ENCODE measurements around the gene MCC.

MCC gene

DNA sequence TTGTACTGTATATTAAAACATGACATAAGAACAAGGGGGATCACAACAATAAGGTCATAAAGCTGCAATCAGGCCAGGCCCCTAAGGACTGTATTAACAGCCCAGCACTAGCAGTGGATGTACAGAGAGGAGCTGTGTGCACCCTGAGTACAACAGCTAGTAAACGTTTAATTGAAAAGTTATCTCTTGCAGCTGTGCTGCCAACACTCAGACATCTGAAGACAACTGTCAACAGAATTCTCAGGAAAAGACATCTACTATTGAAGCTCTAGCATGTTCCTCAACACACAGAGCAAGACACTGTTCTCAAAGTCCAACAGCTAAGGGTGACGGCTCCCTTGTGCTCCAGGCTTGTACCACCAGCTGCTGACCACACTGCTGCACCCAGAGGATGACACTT lies 312.1 kb downstream of the MCC start:
- no peak for DNase-seq (ENCODE audit: low spot score)

DNA sequence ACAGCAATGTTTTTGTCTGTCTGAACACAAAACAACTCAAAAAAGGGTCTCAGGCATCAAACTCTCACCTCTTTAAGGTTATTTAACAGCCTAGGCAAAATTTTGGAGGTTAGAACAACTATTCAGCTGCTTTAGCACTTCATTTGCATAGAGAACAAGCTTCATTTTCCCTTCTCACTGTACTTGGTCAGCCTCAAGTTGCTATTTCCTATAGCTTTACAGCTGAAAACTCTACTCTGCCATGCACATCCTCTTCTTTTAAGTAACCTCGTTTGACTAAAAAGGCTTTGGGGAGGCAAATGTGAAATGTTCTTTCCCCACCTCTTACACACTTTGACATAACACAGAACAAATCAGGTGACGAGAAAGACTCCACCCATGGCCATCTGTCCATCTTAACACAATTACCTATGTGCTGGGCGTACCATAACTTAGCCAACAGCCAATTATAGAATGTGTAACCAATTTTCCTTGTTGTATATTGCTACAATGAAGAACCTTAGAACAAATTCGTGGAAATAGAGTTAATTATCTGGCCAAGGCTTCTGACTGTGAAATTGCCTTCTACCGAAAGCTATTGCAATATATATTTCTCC lies 315.9 kb downstream of the MCC start:
- no peak for DNase-seq (ENCODE audit: low spot score)

DNA sequence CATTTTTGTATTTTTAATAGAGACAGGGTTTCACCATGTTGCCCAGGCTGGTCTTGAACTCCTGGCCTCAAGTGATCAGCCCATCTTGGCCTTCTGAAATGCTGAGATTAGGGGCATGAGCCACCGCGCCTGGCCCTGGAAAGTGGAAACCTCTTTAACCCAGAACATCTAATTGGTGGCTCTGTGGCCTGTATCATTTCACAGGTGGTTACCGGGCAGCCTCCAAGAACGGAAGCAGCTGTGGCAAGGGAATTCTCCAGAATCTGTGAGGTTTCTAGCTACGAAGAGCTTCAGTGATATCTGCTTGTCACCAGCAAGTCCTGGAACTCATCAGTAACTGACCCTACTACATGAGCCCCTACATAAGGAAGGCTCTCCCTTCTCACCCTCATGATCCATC lies 316.7 kb downstream of the MCC start:
- DNase-seq (ENCODE audit: low spot score): no peak

DNA sequence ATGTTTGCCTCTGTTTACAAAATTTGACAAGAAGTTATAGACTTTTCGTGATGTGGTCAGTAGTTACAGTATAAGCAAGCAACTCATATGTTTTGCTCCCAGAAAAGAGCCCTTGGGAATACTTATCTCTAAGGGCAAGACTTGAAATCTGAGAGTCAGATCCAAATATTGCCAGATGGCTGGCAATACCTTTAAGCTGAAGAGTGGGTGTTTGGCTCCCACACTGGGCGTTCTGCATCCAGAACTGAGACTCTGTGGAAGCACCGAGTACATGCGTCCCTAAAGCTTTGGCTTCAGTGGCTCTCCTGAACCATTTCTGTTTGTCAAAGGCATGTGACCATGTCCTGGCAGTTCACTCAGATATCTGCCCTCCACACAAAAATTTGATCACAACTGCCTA lies 317.5 kb downstream of the MCC start:
- DNase-seq (ENCODE audit: low spot score): no peak

DNA sequence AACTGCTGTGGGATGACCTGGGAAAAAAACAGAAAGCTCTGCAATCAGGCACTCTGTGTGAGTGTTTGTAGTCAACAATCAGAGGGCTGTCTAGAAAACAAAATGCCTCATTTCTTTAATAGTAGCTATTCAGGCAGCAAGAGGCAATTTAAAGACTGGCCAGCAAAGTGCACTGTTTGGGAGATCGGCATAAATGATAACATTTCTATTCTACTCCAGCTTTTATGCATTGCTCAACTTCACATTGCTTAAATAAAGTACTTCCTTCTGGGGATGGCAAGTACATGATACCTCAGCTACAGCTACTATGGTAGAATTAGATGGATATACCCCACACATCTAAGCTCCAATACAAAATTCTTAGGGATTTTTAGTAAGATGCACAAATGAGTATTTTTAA lies 318.5 kb downstream of the MCC start:
- no peak for DNase-seq (ENCODE audit: low spot score)

DNA sequence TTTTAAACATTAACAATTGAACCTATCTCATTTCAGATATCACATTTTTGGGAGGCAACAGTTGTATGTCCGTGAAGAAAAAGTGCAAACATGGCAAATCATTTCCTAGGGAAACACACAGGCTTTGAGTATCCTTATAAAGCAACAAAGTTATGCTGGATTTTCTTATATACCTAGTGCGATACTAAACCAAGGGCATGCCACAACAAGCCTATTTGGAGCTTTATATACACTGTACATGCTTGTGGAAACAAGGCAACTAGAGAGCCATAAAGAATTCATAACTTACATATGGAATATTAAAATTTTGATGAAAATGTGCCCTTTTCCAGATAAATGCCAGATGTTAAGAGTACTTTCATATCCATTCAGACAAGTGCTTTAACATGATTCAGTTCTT lies 320.3 kb downstream of the MCC start:
- no peak for DNase-seq (ENCODE audit: low spot score)

DNA sequence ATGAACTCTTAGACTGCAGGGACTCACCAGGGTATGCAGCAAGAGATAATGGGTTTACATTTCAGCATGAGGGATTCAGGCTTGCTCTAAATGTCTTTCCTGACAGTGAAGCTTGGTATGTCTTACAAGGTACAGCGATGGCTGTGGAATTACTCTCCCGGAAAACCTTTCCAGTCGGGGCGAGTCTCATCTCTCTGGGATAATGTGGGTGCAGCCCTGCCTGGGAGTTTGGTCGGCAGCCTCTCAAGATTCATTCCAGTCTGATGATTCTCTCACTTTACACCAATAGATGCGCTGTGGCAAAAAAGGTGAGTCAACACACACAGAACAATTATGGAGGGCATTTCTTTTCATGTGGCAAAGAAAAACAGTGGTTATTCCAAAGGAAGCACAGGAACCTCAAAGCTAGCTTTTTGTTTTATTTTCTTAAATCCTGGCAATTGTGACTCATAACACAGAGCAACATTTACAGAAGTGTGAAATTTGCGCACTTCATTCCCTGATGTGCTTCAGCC lies 321.3 kb downstream of the MCC start:
- no peak for DNase-seq (ENCODE audit: low spot score)

DNA sequence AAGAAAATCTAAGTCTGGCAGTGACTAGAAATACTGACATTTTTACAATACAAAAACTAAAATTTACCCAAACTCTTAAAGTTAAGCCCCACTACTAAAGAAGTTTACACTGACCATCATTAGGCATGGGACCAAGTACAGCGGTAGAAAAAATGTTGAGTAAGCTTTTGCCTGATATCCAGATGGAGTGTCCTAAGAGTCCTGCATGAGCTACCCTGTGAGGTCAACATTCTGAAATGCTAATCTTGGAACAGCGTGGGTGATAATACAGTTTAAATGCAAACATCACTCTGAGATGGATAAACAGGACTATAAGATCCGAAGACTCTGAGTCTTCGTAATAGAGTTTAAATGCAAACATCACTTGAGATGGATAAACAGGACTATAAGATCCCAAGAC lies 322.0 kb downstream of the MCC start:
- DNase-seq (ENCODE audit: low spot score): no peak

DNA sequence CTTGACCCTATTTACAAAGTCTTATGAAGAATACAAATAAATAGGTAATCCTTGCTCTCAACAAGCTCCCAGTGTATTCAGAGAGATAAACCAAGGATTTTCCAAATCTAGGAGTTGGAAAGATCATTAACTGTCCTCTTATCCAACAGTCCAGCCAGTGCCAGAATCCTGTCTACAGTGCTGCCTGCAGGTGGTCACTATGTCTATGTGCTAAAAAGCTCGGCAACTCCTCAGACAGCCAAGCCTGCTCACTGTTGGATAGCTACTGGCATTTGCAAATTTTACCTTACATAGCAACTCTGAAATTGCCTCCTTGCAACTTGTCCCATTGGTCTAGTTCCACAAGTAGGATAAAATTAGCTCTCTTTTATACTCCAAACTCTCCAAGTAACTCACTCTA lies 324.2 kb downstream of the MCC start:
- no peak for DNase-seq (ENCODE audit: low spot score)

DNA sequence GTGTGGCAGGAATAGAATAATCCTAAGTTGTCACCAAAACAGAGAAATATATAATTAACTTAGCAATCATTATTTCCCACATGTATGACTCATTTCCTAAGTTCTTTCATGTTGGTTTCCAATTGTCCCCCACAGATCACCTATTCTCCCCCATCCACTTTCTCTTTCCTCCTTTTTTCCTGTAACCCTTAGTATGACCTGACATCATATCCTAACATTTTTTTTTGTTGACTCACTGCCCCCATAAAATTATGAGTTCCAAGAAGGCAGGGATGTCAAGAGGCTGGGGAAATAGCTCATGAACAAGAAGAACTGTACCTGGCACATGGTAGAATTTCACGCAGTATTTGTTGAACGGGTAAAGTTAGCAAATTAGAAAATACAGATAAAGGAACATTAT lies 324.9 kb downstream of the MCC start:
- DNase-seq (ENCODE audit: low spot score): no peak

DNA sequence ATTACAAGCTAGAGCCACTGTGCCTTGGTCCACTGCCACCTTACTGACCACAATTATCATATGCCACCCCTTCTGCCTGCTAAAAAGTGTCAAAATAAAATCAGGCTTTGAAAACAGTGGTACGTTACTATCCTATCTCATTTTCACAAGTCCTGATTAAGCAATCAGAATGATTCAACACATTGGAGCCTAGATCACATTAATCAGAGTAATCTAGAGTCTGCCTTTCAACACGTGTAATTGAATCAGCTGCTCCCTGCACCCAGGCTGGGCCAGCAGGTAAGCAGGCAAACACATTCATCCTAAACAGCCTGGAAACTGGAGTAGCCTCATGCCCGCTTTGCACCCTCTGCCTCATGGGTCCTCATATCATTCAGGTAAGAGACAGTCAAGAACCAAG lies 325.5 kb downstream of the MCC start:
- DNase-seq (ENCODE audit: low spot score): no peak

DNA sequence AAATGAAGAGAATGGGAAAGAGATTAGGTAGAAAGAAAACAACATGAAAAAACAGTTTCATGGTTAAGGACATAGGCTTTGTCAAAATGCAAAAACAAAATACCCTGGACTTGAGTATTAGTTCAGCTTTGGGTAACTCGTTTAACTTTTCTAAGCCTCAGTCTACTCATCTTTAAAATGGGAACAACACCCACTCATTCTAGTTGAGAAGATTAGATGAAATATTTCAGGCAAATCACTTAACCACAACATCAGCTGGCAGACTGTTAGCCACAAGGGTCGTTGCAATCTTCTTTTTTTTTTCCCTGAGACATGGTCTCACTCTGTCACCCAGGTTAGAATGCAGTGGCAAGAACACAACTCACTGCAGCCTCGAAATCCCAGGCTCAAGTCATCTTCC lies 326.0 kb downstream of the MCC start:
- DNase-seq (ENCODE audit: low spot score): no peak

DNA sequence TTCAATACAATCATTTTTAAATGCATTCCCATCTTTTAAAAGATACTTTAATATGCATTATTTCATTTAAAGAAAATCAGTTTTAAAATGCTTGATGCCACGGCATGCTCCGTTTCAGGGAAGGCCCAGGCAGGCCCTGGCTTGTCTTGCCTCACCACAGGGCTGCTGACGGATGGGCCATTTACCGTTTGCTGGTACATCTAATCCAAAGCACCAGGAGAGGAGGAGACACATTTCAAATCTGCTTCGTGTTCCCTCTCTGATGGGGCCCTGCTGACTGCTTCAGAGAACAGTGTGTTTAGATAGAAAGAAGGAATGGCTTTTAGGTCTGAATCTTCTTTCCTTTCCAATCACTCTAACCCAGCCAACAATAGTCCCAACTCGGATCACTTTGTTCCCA lies 326.4 kb downstream of the MCC start:
- DNase-seq (ENCODE audit: low spot score): no peak

DNA sequence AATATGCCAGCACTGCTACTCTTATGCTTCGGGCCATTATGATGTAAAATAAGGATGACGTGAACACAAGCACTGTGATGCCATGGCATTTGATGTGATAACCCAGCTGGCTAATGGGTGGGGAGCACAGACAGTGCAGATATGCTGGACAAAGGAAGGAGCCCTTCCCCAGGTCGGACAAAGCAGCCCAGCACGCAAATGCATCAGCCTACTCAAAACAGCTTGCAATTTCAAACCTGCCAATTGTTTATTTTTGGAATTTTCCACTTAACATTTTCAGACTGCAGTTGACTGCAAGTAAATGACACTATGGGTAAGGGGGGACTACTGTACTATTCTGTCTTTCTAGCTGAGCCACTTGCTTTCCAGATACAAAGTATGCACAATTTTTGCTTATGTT lies 330.4 kb downstream of the MCC start:
- no peak for DNase-seq (ENCODE audit: low spot score)

DNA sequence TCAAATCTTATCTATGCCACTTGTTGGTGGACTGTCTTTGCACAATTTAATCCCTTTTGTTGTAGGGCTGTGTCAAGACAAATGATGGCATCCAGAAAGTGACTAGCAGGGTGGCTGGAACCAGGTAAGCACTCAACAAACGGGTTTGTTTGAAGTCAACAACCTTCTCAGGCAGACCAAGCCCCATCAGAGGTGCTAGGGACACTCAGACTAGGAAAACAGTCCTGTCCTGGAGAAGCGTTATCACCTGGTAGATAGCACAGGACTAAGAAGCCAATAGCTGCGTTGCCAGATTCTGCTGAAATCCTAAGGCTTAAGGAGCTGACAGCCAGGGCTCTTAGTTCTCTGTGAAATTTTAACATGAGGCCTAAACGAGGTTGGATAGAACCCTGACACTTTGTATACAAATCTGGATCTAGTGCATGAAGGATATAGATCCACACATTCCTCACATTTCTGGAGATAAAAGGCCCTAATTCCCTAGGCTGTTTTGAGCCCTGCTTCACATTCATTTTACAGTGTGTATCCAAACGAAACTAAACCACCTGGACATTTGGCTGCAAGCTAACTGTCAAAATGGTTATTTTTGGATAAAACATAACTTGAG lies 331.9 kb downstream of the MCC start:
- no peak for DNase-seq (ENCODE audit: low spot score)

DNA sequence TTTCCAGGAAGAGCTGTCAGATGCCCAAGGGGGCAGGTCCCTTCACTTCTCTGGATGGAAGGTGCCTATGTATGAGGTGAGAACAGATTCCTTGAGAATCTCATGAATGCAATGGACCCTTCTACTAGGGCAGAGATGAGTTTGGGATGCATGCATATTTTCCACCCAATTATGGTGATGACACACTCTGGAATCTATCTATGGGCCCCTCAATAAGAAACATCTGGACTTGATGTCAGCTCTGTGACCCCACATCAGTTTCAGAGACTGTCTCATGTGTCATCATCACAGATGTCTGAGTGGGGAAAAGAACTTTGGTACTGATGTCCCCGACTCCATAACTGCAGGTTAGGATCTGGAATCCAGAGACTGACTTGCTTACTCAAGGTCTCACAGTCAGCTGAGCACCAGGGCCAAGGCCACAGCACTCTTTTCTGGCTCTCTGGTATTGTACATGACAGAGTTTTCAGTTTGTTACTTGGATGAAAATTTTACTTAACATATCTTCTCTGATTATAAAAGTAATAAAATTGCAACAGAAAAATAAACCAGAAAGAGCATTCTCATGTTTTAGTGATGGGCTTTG lies 334.6 kb downstream of the MCC start:
- DNase-seq (ENCODE audit: low spot score): no peak

DNA sequence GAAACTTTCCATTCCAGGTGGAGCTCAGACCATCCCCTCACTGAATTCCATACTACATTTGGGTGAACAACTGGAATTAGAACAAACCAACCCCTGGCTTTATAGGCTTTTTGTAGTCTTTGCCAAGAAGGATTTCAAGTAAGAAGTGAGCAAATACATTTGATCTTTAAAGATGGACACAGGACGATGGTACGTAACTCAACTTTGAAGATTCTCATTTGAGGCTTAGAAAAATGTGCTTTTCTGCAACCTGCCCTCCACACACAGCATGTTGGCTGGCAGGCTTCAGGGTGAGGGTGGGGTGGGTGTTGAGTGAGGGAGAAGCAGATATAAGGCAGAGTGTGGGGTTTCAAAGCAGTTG lies 335.9 kb downstream of the MCC start:
- no peak for DNase-seq (ENCODE audit: low spot score)

DNA sequence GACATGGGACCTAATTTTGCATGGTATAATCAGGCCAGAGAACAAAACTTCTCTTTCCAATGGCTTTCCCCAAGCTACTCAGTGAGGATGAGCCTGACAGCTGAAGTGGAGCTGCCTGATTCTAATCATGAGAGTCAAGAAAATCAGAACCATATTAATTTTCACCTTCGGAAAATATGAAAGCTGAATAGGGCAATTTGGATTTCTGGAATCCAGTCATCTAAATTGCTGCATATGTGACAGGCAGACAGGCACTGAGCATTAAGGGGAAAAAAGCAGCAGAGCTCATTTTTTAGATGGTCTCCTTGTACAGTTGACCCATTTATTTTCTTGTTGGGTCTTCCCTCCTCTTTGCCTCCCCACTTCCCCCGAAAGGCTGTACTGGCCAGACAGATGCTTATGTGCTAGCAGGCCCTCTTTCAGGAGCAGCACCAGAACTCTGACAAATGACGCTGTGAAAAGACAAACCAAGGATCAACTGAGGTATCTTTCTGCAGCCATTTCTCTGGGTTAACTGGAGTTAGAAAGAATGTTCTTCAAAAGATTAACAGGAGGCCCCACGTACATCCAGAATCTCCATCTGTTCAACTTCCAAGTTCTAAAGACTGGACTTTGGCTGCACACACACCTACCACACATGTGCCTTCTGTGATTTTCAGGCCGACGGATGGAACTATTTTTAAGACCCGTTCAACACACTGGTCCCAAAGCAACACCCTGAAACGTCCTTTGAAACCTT lies 336.4 kb downstream of the MCC start:
- DNase-seq (ENCODE audit: low spot score): no peak

DNA sequence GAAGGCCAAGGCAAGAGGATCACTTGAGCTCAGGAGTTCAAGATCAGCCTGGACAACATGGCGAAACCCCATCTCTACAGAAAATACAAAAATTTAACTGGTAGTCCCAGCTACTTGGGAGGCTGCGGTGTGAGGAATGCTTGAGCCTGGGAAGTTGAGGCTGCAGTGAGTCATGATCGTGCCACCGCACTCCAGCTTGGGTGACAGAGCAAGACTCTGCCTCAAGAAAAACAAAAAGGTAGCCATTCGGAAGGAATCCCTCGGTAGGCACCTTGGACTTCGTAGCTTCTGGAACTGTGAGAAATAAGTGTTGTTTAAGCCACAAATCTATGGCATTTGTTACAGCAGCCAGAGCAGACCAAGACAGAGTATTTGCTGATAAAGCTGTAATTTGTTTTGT lies 337.4 kb downstream of the MCC start:
- no peak for DNase-seq (ENCODE audit: low spot score)

DNA sequence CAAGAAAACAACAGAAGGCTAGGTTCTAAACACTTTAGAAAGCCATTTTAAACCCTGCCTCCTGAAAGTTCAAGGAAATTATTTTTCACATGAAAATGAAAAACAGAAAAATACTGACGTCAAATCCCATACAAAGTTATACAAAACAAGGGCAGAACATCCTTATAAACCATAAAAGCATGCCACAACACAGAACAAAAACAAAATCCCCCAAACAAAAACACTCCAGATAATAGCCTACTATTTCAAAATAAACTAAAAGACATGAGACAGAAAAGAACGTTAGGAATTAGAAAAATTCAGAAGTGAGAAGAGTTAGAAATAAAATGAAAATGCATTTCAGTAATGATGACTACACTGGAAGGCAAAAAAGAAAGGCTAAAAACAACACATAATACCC lies 338.0 kb downstream of the MCC start:
- no peak for DNase-seq (ENCODE audit: low spot score)

DNA sequence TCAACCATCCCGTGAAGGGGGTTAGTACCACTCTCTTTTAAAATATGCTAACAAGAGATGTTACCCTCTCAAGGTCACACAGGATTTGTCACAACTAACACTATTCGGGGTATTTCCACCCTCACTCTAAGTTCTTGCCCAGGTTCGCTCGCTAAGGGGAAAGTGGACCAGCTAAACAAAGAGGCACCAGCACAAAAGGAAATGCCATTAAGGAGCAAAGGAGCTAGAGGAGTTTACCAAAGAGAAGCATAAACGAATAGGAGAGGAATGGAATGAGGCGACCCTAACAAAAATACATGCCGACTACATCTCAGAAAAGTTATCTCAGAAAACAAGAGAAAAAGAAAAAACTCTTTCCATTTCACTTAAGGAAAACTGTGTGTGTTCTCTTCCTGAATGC lies 340.7 kb downstream of the MCC start:
- no peak for DNase-seq (ENCODE audit: low spot score)

DNA sequence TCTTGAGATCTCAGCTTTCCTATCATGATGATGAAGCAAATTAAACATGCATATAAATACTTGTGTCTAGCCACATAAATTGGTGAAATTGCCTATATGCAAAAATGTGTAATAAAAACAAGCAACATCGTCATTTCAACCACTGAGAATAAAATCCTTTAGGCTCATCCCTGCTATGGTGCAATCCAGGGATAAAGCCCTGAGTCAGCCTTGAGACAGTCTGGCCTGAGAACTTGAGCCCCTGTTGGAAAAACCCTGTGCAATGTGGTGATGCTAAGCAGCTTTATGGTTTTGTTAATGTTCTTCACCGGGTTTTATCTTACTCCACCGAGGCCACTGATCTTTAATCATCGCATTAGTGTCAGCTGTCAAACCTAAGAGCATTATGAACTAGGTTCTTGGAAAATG lies 341.1 kb downstream of the MCC start:
- DNase-seq (ENCODE audit: low spot score): no peak

DNA sequence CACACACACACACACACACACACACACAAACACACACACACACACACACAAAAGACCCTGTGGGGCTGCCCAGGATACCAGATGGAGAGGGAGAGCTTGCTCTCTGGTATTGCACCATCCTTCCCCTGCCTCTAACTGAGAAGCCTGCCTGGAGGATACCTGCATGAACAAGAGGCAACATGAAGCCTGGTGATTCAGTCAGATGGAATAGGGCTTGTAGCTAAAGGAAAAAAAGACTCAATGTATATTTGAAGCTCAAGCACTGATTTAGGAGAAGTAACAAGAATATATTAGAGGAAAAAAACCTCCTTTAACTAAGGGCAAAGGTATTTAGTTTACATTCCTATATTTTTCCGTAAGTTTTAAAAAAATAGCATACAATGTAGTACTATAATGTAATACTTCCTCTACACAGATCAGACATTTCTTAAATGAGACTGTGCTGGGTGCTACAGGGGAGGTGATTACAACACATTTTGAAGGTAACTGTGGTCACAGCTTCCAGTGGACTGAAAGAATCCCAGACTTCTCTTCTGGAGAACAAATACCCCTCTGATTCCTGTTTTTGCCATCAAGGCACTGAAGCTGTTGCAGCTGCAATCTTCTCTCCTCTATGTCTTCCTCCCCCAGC lies 342.4 kb downstream of the MCC start:
- no peak for DNase-seq (ENCODE audit: low spot score)

Data from hematopoietic multipotent progenitor cell treated with erythropoietin and hydrocortisone succinate and interleukin-3 and kit ligand, for 17 days (in vitro differentiated cells).